ENCODE data around the gene TRIM71. TPM values are rescaled to one million over a fixed set of nuclear protein-coding genes. Genes with fewer than 3 reads are reported as not detected.

Gene TRIM71
- total RNA-seq, 1 experiment from 2014 or later, result 0.18 TPM

- intact Hi-C loops (cut with micrococcal nuclease; ENCODE audit: unreplicated experiment), result no loop called here
- ATAC-seq (no peak), DNase-seq (ENCODE audit: low read depth, low spot score) (no peak)
- in situ Hi-C loops (cut with HindIII; ENCODE audit: low pct_unique_long_range_greater_than_20kb, low sequenced_read_pairs), result no loop called here
- H3K9me3 ChIP-seq (ENCODE audit: control insufficient read depth, insufficient read depth, low read depth, low read length), result no peaks in the 10 kb centered on the region
- no peak overlapping the region for H3K4me3 ChIP-seq (ENCODE audit: low read depth in 2 of 2, low read length in 2 of 2)
- no TSS peak for BruUV-seq (replicated peaks)
- H3K36me3 ChIP-seq (ENCODE audit: control insufficient read depth, insufficient read depth, low read length), result no peaks in the 10 kb centered on the region
- no peak for TF ChIP-seq TCF7L2 (IDR thresholded peaks at IDR 0.05; ENCODE audit: low read depth, low read length)
- ChIA-PET POLR2A (no interaction called here), CTCF (no interaction called here)
- no peaks in the 10 kb centered on the region for H3K27me3 ChIP-seq (ENCODE audit: control insufficient read depth, insufficient read depth, low read length)
- H3K4me1 ChIP-seq (ENCODE audit: control insufficient read depth, insufficient read depth, low read length), result no peaks in the 10 kb centered on the region
- no peak overlapping the region for H3K27ac ChIP-seq (ENCODE audit: low read length)
Observed at GRCh38 chr3:32856901-32857507, 39.2 kb downstream of the TRIM71 start.

- no peak for DNase-seq (ENCODE audit: low read depth, low spot score)
- Histone ChIP-seq H3K27me3 (ENCODE audit: control insufficient read depth, insufficient read depth, low read length) (no peaks in the 10 kb centered on the region), H3K9me3 (ENCODE audit: control insufficient read depth, insufficient read depth, low read depth, low read length) (no peaks in the 10 kb centered on the region), H3K4me1 (ENCODE audit: control insufficient read depth, insufficient read depth, low read length) (no peaks in the 10 kb centered on the region), H3K27ac (ENCODE audit: low read length) (no peak overlapping the region), H3K36me3 (ENCODE audit: control insufficient read depth, insufficient read depth, low read length) (no peaks in the 10 kb centered on the region), H3K4me3 (ENCODE audit: low read depth in 2 of 2, low read length in 2 of 2) (no peak overlapping the region)
- BruUV-seq (replicated peaks), result no TSS peak
- TF ChIP-seq REST (IDR thresholded peaks at IDR 0.05; ENCODE audit: insufficient read depth in 1 of 2, low read depth in 2 of 2, low read length in 1 of 2) (no peak), CTCF (IDR thresholded peaks at IDR 0.05) (no peak), TCF7L2 (IDR thresholded peaks at IDR 0.05; ENCODE audit: low read depth, low read length) (no peak), POLR2AphosphoS5 (IDR thresholded peaks at IDR 0.05; ENCODE audit: low read depth, low read length) (no peak)
- CTCF ChIA-PET, result no interaction called here
- intact Hi-C loops (cut with micrococcal nuclease; ENCODE audit: unreplicated experiment) (no loop called here), in situ Hi-C loops (cut with HindIII; ENCODE audit: low pct_unique_long_range_greater_than_20kb, low sequenced_read_pairs) (no loop called here)
- POLR2A ChIA-PET, result no interaction called here
- ATAC-seq, result no peak
Observed at GRCh38 chr3:32857921-32858320, 40.1 kb downstream of the TRIM71 start.

- intact Hi-C loops (cut with micrococcal nuclease; ENCODE audit: unreplicated experiment) (no loop called here), in situ Hi-C loops (cut with HindIII; ENCODE audit: low pct_unique_long_range_greater_than_20kb, low sequenced_read_pairs) (no loop called here)
- no peak for ATAC-seq
- no peak for DNase-seq (ENCODE audit: low read depth, low spot score)
- Histone ChIP-seq H3K36me3 (ENCODE audit: control insufficient read depth, insufficient read depth, low read length) (no peaks in the 10 kb centered on the region), H3K27ac (ENCODE audit: low read length) (no peak overlapping the region), H3K9me3 (ENCODE audit: control insufficient read depth, insufficient read depth, low read depth, low read length) (no peaks in the 10 kb centered on the region), H3K27me3 (ENCODE audit: control insufficient read depth, insufficient read depth, low read length) (no peaks in the 10 kb centered on the region), H3K4me3 (ENCODE audit: low read depth in 2 of 2, low read length in 2 of 2) (no peak overlapping the region), H3K4me1 (ENCODE audit: control insufficient read depth, insufficient read depth, low read length) (no peaks in the 10 kb centered on the region)
- CTCF ChIA-PET, result no interaction called here
- POLR2A ChIA-PET, result no interaction called here
- no TSS peak for BruUV-seq (replicated peaks)
- TF ChIP-seq POLR2AphosphoS5 (IDR thresholded peaks at IDR 0.05; ENCODE audit: low read depth, low read length) (no peak), SIN3A (IDR thresholded peaks at IDR 0.05; ENCODE audit: borderline replicate concordance, insufficient read depth, low read depth, low read length) (no peak), REST (IDR thresholded peaks at IDR 0.05; ENCODE audit: insufficient read depth in 1 of 2, low read depth in 2 of 2, low read length in 1 of 2) (no peak), TCF7L2 (IDR thresholded peaks at IDR 0.05; ENCODE audit: low read depth, low read length) (no peak)
Observed at GRCh38 chr3:32859604-32860237, 41.9 kb downstream of the TRIM71 start.

Measured in Panc1 (cell line).